ENCODE data around the gene SLX4IP. TPM values are rescaled to one million over a fixed set of nuclear protein-coding genes. Genes with fewer than 3 reads are reported as not detected.

The SLX4IP gene
- total RNA-seq, 5 donors from 2014 or later (not counting 1 experiment from before 2014, with no cell fraction given): 4.2 to 5.9 (median 5.2) TPM

GRCh38 chr20:10492844-10493243 is 57.7 kb downstream of the SLX4IP start:
- Mint-ChIP-seq H3K9me3 (no peaks in the 10 kb centered on the region), H3K36me3 (no peaks in the 10 kb centered on the region), H3K27ac (no peak overlapping the region), H3K4me1 (peaks cover 25 to 52% (median 44%) of the 10 kb centered on the region in 3 donors), H3K4me3 (no peak overlapping the region), H3K27me3 (no peaks in the 10 kb centered on the region)
- ChIA-PET POLR2A (no interaction called here), CTCF (no interaction called here)
- Histone ChIP-seq H3K4me3 (ENCODE audit: control insufficient read depth in 1 of 2, extremely low read depth in 1 of 2, low read length in 1 of 2) (no peak overlapping the region), H3K36me3 (ENCODE audit: control insufficient read depth in 2 of 2, extremely low read depth in 1 of 2, insufficient read depth in 1 of 2, low read length in 1 of 2) (no peaks in the 10 kb centered on the region), H3K27ac (ENCODE audit: low read length) (no peak overlapping the region), H3K4me1 (ENCODE audit: control insufficient read depth in 1 of 2, extremely low read depth in 1 of 2, insufficient read depth in 2 of 2, low read length in 2 of 2) (peaks cover 0 to 3% of the 10 kb centered on the region in 2 experiments), H3K9me3 (no peaks in the 10 kb centered on the region), H3K27me3 (replicated peaks in 1 of 2; ENCODE audit: control insufficient read depth in 2 of 2, extremely low read depth in 1 of 2, insufficient read depth in 2 of 2, low read length in 1 of 2) (no peaks in the 10 kb centered on the region)
- whole genome bisulfite sequencing (ENCODE audit: insufficient coverage): no CpG with 5 or more reads among the region's 2 CpGs
- DNase-seq: no peak
- no peak for ATAC-seq (replicated peaks in 1 of 4)

- ChIA-PET POLR2A (no interaction called here), CTCF (no interaction called here)
- H3K36me3 ChIP-seq (ENCODE audit: control insufficient read depth in 2 of 2, extremely low read depth in 1 of 2, insufficient read depth in 1 of 2, low read length in 1 of 2): no peaks in the 10 kb centered on the region
- Mint-ChIP-seq H3K9me3 (no peaks in the 10 kb centered on the region), H3K27ac (no peak overlapping the region), H3K4me1 (peaks cover 27 to 50% (median 43%) of the 10 kb centered on the region in 3 donors), H3K27me3 (no peaks in the 10 kb centered on the region), H3K4me3 (no peak overlapping the region), H3K36me3 (no peaks in the 10 kb centered on the region)
- no CpG with 5 or more reads among the region's 2 CpGs for WGBS (ENCODE audit: insufficient coverage)
- no peaks in the 10 kb centered on the region for H3K9me3 ChIP-seq
- no peaks in the 10 kb centered on the region for H3K27me3 ChIP-seq (replicated peaks in 1 of 2; ENCODE audit: control insufficient read depth in 2 of 2, extremely low read depth in 1 of 2, insufficient read depth in 2 of 2, low read length in 1 of 2)
- H3K4me3 ChIP-seq (ENCODE audit: control insufficient read depth in 1 of 2, extremely low read depth in 1 of 2, low read length in 1 of 2): no peak overlapping the region
- peaks cover 1 to 3% of the 10 kb centered on the region in 2 experiments for H3K4me1 ChIP-seq (ENCODE audit: control insufficient read depth in 1 of 2, extremely low read depth in 1 of 2, insufficient read depth in 2 of 2, low read length in 2 of 2)
- DNase-seq: no peak
- no peak for ATAC-seq (replicated peaks in 1 of 4)
- no peak overlapping the region for H3K27ac ChIP-seq (ENCODE audit: low read length)
Measured at GRCh38 chr20:10495173-10495572, 60.1 kb downstream of the SLX4IP start.

- ATAC-seq (replicated peaks in 1 of 4) (no peak), DNase-seq (no peak)
- Mint-ChIP-seq H3K9me3 (no peaks in the 10 kb centered on the region), H3K4me3 (no peak overlapping the region), H3K4me1 (peaks cover 29 to 49% (median 36%) of the 10 kb centered on the region in 3 donors), H3K27ac (no peak overlapping the region), H3K27me3 (no peaks in the 10 kb centered on the region), H3K36me3 (no peaks in the 10 kb centered on the region)
- 100% methylated on average over 2 of the region's 2 CpGs for WGBS (ENCODE audit: insufficient coverage)
- H3K4me1 ChIP-seq (ENCODE audit: control insufficient read depth in 1 of 2, extremely low read depth in 1 of 2, insufficient read depth in 2 of 2, low read length in 2 of 2): peaks cover 3 to 5% of the 10 kb centered on the region in 2 experiments
- no peaks in the 10 kb centered on the region for H3K27me3 ChIP-seq (replicated peaks in 1 of 2; ENCODE audit: control insufficient read depth in 2 of 2, extremely low read depth in 1 of 2, insufficient read depth in 2 of 2, low read length in 1 of 2)
- no peaks in the 10 kb centered on the region for H3K9me3 ChIP-seq
- no peak overlapping the region for H3K27ac ChIP-seq (ENCODE audit: low read length)
- ChIA-PET POLR2A (no interaction called here), CTCF (no interaction called here)
- no peaks in the 10 kb centered on the region for H3K36me3 ChIP-seq (ENCODE audit: control insufficient read depth in 2 of 2, extremely low read depth in 1 of 2, insufficient read depth in 1 of 2, low read length in 1 of 2)
- H3K4me3 ChIP-seq (ENCODE audit: control insufficient read depth in 1 of 2, extremely low read depth in 1 of 2, low read length in 1 of 2): no peak overlapping the region
Measured at GRCh38 chr20:10496465-10496864, 61.4 kb downstream of the SLX4IP start.

- no peaks in the 10 kb centered on the region for H3K9me3 Mint-ChIP-seq
- H3K4me1 Mint-ChIP-seq: peaks cover 37 to 53% (median 44%) of the 10 kb centered on the region in 3 donors
Measured at GRCh38 chr20:10497283-10497682, 62.2 kb downstream of the SLX4IP start.

GRCh38 chr20:10497791-10498190 is 62.7 kb downstream of the SLX4IP start:
- no peak overlapping the region for H3K4me3 ChIP-seq (ENCODE audit: control insufficient read depth in 1 of 2, extremely low read depth in 1 of 2, low read length in 1 of 2)
- H3K9me3 Mint-ChIP-seq: no peaks in the 10 kb centered on the region
- ChIA-PET CTCF (no interaction called here), POLR2A (no interaction called here)
- no peaks in the 10 kb centered on the region for H3K36me3 ChIP-seq (ENCODE audit: control insufficient read depth in 2 of 2, extremely low read depth in 1 of 2, insufficient read depth in 1 of 2, low read length in 1 of 2)
- no peak overlapping the region for H3K27ac Mint-ChIP-seq
- H3K4me1 ChIP-seq (ENCODE audit: control insufficient read depth in 1 of 2, extremely low read depth in 1 of 2, insufficient read depth in 2 of 2, low read length in 2 of 2): peaks cover 6 to 13% of the 10 kb centered on the region in 2 experiments
- no peak overlapping the region for H3K4me3 Mint-ChIP-seq
- no peak overlapping the region for H3K27ac ChIP-seq (ENCODE audit: low read length)
- no peaks in the 10 kb centered on the region for H3K9me3 ChIP-seq
- H3K27me3 ChIP-seq (replicated peaks in 1 of 2; ENCODE audit: control insufficient read depth in 2 of 2, extremely low read depth in 1 of 2, insufficient read depth in 2 of 2, low read length in 1 of 2): no peaks in the 10 kb centered on the region
- no peaks in the 10 kb centered on the region for H3K36me3 Mint-ChIP-seq
- ATAC-seq (replicated peaks in 1 of 4) (no peak), DNase-seq (no peak)
- H3K4me1 Mint-ChIP-seq: peaks cover 41 to 58% (median 49%) of the 10 kb centered on the region in 3 donors
- H3K27me3 Mint-ChIP-seq: no peaks in the 10 kb centered on the region

More at GRCh38 chr20:10497283-10497682, 62.2 kb downstream of the SLX4IP start:
- Histone ChIP-seq H3K27me3 (replicated peaks in 1 of 2; ENCODE audit: control insufficient read depth in 2 of 2, extremely low read depth in 1 of 2, insufficient read depth in 2 of 2, low read length in 1 of 2) (no peaks in the 10 kb centered on the region), H3K9me3 (no peaks in the 10 kb centered on the region), H3K4me1 (ENCODE audit: control insufficient read depth in 1 of 2, extremely low read depth in 1 of 2, insufficient read depth in 2 of 2, low read length in 2 of 2) (peaks cover 5 to 10% of the 10 kb centered on the region in 2 experiments), H3K36me3 (ENCODE audit: control insufficient read depth in 2 of 2, extremely low read depth in 1 of 2, insufficient read depth in 1 of 2, low read length in 1 of 2) (no peaks in the 10 kb centered on the region), H3K27ac (ENCODE audit: low read length) (no peak overlapping the region), H3K4me3 (ENCODE audit: control insufficient read depth in 1 of 2, extremely low read depth in 1 of 2, low read length in 1 of 2) (no peak overlapping the region)
- Mint-ChIP-seq H3K27me3 (no peaks in the 10 kb centered on the region), H3K4me3 (no peak overlapping the region), H3K36me3 (no peaks in the 10 kb centered on the region), H3K27ac (no peak overlapping the region)
- ChIA-PET CTCF (no interaction called here), POLR2A (no interaction called here)
- DNase-seq: no peak
- ATAC-seq (replicated peaks in 1 of 4): no peak
- WGBS (ENCODE audit: insufficient coverage): no CpG with 5 or more reads among the region's 2 CpGs

GRCh38 chr20:10498200-10498599 is 63.1 kb downstream of the SLX4IP start:
- no peak for DNase-seq
- Histone ChIP-seq H3K27ac (ENCODE audit: low read length) (no peak overlapping the region), H3K36me3 (ENCODE audit: control insufficient read depth in 2 of 2, extremely low read depth in 1 of 2, insufficient read depth in 1 of 2, low read length in 1 of 2) (no peaks in the 10 kb centered on the region)

GRCh38 chr20:10501402-10501801 is 66.3 kb downstream of the SLX4IP start:
- ChIA-PET CTCF (no interaction called here), POLR2A (interaction anchor here in 1 of 2 donors (0.7 kb wide), 1 partner anchor 292 kb away, joined by 3 read pairs; no protein-coding TSS in a partner anchor)
- Histone ChIP-seq H3K36me3 (ENCODE audit: control insufficient read depth in 2 of 2, extremely low read depth in 1 of 2, insufficient read depth in 1 of 2, low read length in 1 of 2) (no peaks in the 10 kb centered on the region), H3K4me1 (ENCODE audit: control insufficient read depth in 1 of 2, extremely low read depth in 1 of 2, insufficient read depth in 2 of 2, low read length in 2 of 2) (peaks cover 3 to 13% of the 10 kb centered on the region in 2 experiments), H3K9me3 (no peaks in the 10 kb centered on the region), H3K27me3 (replicated peaks in 1 of 2; ENCODE audit: control insufficient read depth in 2 of 2, extremely low read depth in 1 of 2, insufficient read depth in 2 of 2, low read length in 1 of 2) (no peaks in the 10 kb centered on the region), H3K27ac (ENCODE audit: low read length) (peak overlapping the region; percentile 70), H3K4me3 (ENCODE audit: control insufficient read depth in 1 of 2, extremely low read depth in 1 of 2, low read length in 1 of 2) (peak overlapping the region; percentile 35 to 40)
- Mint-ChIP-seq H3K27me3 (no peaks in the 10 kb centered on the region), H3K4me1 (peaks cover 26 to 41% (median 41%) of the 10 kb centered on the region in 3 donors), H3K4me3 (peak overlapping the region; percentile 80 to 87 (median 81)), H3K9me3 (no peaks in the 10 kb centered on the region), H3K36me3 (no peaks in the 10 kb centered on the region), H3K27ac (peak overlapping the region; percentile 94 to 98)
- DNase-seq (peak in 15 of 35 experiments; percentile 3 to 39 (median 10)), ATAC-seq (replicated peaks in 1 of 4) (peak; percentile 53 to 71 (median 64))
- no CpG with 5 or more reads among the region's 4 CpGs for WGBS (ENCODE audit: insufficient coverage)

More at GRCh38 chr20:10498200-10498599, 63.1 kb downstream of the SLX4IP start:
- Mint-ChIP-seq H3K4me3 (no peak overlapping the region), H3K4me1 (peaks cover 41 to 61% (median 53%) of the 10 kb centered on the region in 3 donors), H3K27me3 (no peaks in the 10 kb centered on the region), H3K27ac (no peak overlapping the region), H3K36me3 (no peaks in the 10 kb centered on the region), H3K9me3 (no peaks in the 10 kb centered on the region)
- no peak for ATAC-seq (replicated peaks in 1 of 4)
- Histone ChIP-seq H3K4me1 (ENCODE audit: control insufficient read depth in 1 of 2, extremely low read depth in 1 of 2, insufficient read depth in 2 of 2, low read length in 2 of 2) (peaks cover 6 to 13% of the 10 kb centered on the region in 2 experiments), H3K27me3 (replicated peaks in 1 of 2; ENCODE audit: control insufficient read depth in 2 of 2, extremely low read depth in 1 of 2, insufficient read depth in 2 of 2, low read length in 1 of 2) (no peaks in the 10 kb centered on the region), H3K4me3 (ENCODE audit: control insufficient read depth in 1 of 2, extremely low read depth in 1 of 2, low read length in 1 of 2) (no peak overlapping the region), H3K9me3 (no peaks in the 10 kb centered on the region)
- 90% methylated on average over 1 of the region's 1 CpG for WGBS (ENCODE audit: insufficient coverage)
- CTCF ChIA-PET: no interaction called here
- POLR2A ChIA-PET: no interaction called here
